HCT116 (cell line): ENCODE measurements around the gene ZNF446. TPM values are rescaled to one million over a fixed set of nuclear protein-coding genes. Genes with fewer than 3 reads are reported as not detected.

Source experiments
- ATAC-seq: fragments of 200-7000 bp; cut with Tn5 transposase; 2 replicates; pipeline ENCODE4 v1.9.1; 2020; ENCODE audit warnings: mild to moderate bottlenecking, moderate library complexity
- BruUV-seq: library from RNA; stranded (reverse); fragments of 400-500 nt; replicated peaks from 2 replicates; lab custom pipeline; 2021; lab: Mats Ljungman, UMichigan
- CTCF ChIA-PET: fragments of 300-600 bp; sonication (Branson Sonifier 250); formaldehyde crosslinking; loops from one replicate; lab custom pipeline; 2021; ENCODE audit warnings: antibody characterized with exemption; lab: Charles Lee
- POLR2A ChIA-PET: fragments of 300-600, 350-600 bp; sonication (Branson Sonifier 250); formaldehyde crosslinking; loops from one replicate; lab custom pipeline; 2021; ENCODE audit warnings: antibody characterized with exemption; lab: Charles Lee
- RAD21 ChIA-PET, 2 experiments: fragments of 300-600 bp; sonication (Branson Sonifier 250); formaldehyde crosslinking; loops; one replicate each; lab custom pipeline; 2023; ENCODE audit warnings: low total read pairs in 2 of 2; ENCODE audit not compliant: uncharacterized antibody in 2 of 2, unreplicated experiment in 2 of 2, low non-redundant PET in 1 of 2; lab: Charles Lee
- DNase-seq: peaks from one replicate; pipeline ENCODE4 v3.0.0-alpha.2; 2010; ENCODE audit warnings: low read depth, low spot score
- H2AFZ ChIP-seq: fragments of 200-600 bp; shearing (Covaris generic), sonication (generic); 2 replicates; pipeline ENCODE4 v1.6.1; 2017; ENCODE audit warnings: low read depth, mixed run types, mixed read lengths, antibody characterized with exemption, low read length; ENCODE audit not compliant: poor library complexity, severe bottlenecking
- H3K27ac ChIP-seq: 2 replicates; pipeline ENCODE4 v1.5.1; 2012; ENCODE audit warnings: low read depth, low read length
- H3K27me3 ChIP-seq: fragments of 200-600 bp; sonication (generic); 2 replicates; pipeline ENCODE4 v1.6.1; 2016; ENCODE audit warnings: mixed run types, low read length, mixed read lengths; ENCODE audit not compliant: insufficient read depth
- H3K36me3 ChIP-seq, 2 experiments: fragments of 200-500 bp in 1 of 2; fragments of 200-600 bp in 1 of 2; sonication (Bioruptor generic) in 1 of 2; sonication (generic) in 1 of 2; 2 replicates each; pipeline versions ENCODE4 v1.5.1 to v1.6.1; 2014 to 2016; ENCODE audit warnings: low read length in 2 of 2, inconsistent platforms in 1 of 2, mixed read lengths in 1 of 2, mixed run types in 1 of 2; ENCODE audit not compliant: insufficient read depth in 2 of 2, control insufficient read depth in 1 of 2
- H3K4me1 ChIP-seq, 2 experiments: fragments of 200-600 bp in 1 of 2; sonication (generic) in 1 of 2; 2 replicates each; pipeline versions ENCODE4 v1.5.1 to v1.6.1; 2012 to 2017; ENCODE audit warnings: low read length in 2 of 2, inconsistent platforms in 1 of 2, mild to moderate bottlenecking in 1 of 2, mixed read lengths in 1 of 2, mixed run types in 1 of 2, moderate library complexity in 1 of 2; ENCODE audit not compliant: insufficient read depth in 2 of 2, control insufficient read depth in 1 of 2
- H3K4me2 ChIP-seq: fragments of 200-600 bp; sonication (generic); 2 replicates; pipeline ENCODE4 v1.6.1; 2017; ENCODE audit warnings: mixed run types, low read length, mixed read lengths
- H3K4me3 ChIP-seq, 2 experiments: fragments of 200-600 bp in 1 of 2; sonication (generic) in 1 of 2; replicated peaks in 1 of 2; 2 replicates each; pipeline ENCODE4 v1.5.1; 2011 to 2016; ENCODE audit warnings: low read length in 2 of 2, control low read depth in 1 of 2, low read depth in 1 of 2, mild to moderate bottlenecking in 1 of 2, mixed read lengths in 1 of 2, mixed run types in 1 of 2
- H3K79me2 ChIP-seq: fragments of 200-600 bp; sonication (generic); 2 replicates; pipeline ENCODE4 v1.6.1; 2017; ENCODE audit warnings: mild to moderate bottlenecking, mixed run types, low read length, moderate library complexity, mixed read lengths; ENCODE audit not compliant: insufficient read depth
- H3K9ac ChIP-seq: fragments of 200-600 bp; sonication (generic); 2 replicates; pipeline ENCODE4 v1.6.1; 2016; ENCODE audit warnings: low read length, mixed read lengths
- H3K9me2 ChIP-seq: fragments of 200-600 bp; sonication (generic), shearing (Covaris generic); 2 replicates; pipeline ENCODE4 v1.6.1; 2017; ENCODE audit warnings: mixed run types, mild to moderate bottlenecking, moderate library complexity; ENCODE audit not compliant: insufficient read depth
- H3K9me3 ChIP-seq, 2 experiments: fragments of 200-500 bp in 1 of 2; fragments of 200-600 bp in 1 of 2; sonication (Bioruptor generic) in 1 of 2; sonication (generic) in 1 of 2; 2 replicates each; pipeline ENCODE4 v1.6.1; 2014 to 2017; ENCODE audit warnings: low read length in 2 of 2, mixed read lengths in 2 of 2, inconsistent platforms in 1 of 2, low read depth in 1 of 2, mild to moderate bottlenecking in 1 of 2, mixed run types in 1 of 2, moderate library complexity in 1 of 2; ENCODE audit not compliant: control insufficient read depth in 1 of 2, insufficient read depth in 1 of 2
- H4K20me1 ChIP-seq: fragments of 200-600 bp; sonication (generic), shearing (Covaris generic); 2 replicates; pipeline ENCODE4 v1.6.1; 2017; ENCODE audit warnings: mixed run types, mild to moderate bottlenecking, moderate library complexity; ENCODE audit not compliant: insufficient read depth
- ATF3 ChIP-seq: IDR thresholded peaks from 2 replicates; pipeline ENCODE4 v1.6.1; 2012
- CBX3 ChIP-seq: IDR thresholded peaks from 2 replicates; pipeline ENCODE4 v1.6.1; 2012; ENCODE audit warnings: low read depth
- CEBPB ChIP-seq: IDR thresholded peaks from 2 replicates; pipeline ENCODE4 v1.6.1; 2012; ENCODE audit warnings: low read depth
- CTCF ChIP-seq, 3 experiments: fragments of 200-600 bp in 1 of 3; sonication (generic) in 1 of 3; IDR thresholded peaks in 2 of 3; conservative IDR thresholded peaks in 1 of 3; 2 replicates each; pipeline ENCODE4 v1.5.1; 2012 to 2017; ENCODE audit warnings: low read depth in 2 of 3, low read length in 2 of 3, antibody characterized with exemption in 1 of 3, borderline replicate concordance in 1 of 3, control low read depth in 1 of 3, mild to moderate bottlenecking in 1 of 3, mixed read lengths in 1 of 3, mixed run types in 1 of 3, moderate library complexity in 1 of 3; ENCODE audit not compliant: insufficient read depth in 1 of 3
- EGR1 ChIP-seq: IDR thresholded peaks from 2 replicates; pipeline ENCODE4 v1.6.1; 2012; ENCODE audit warnings: low read depth
- EZH2 ChIP-seq: fragments of 200-600 bp; sonication (generic); IDR thresholded peaks from 2 replicates; pipeline ENCODE4 v1.6.1; 2017; ENCODE audit warnings: antibody characterized with exemption, mixed run types
- EZH2phosphoT487 ChIP-seq: fragments of 200-600 bp; IDR thresholded peaks from 2 replicates; pipeline ENCODE4 v1.6.1; 2018; ENCODE audit warnings: antibody characterized with exemption, borderline replicate concordance
- FOSL1 ChIP-seq: IDR thresholded peaks from 2 replicates; pipeline ENCODE4 v1.6.1; 2012; ENCODE audit warnings: low read depth
- JUND ChIP-seq: IDR thresholded peaks from 2 replicates; pipeline ENCODE4 v1.6.1; 2012
- RAD21 ChIP-seq: IDR thresholded peaks from 2 replicates; pipeline ENCODE4 v1.6.1; 2012; ENCODE audit warnings: low read depth, mild to moderate bottlenecking
- REST ChIP-seq: IDR thresholded peaks from 2 replicates; pipeline ENCODE4 v1.6.1; 2012; ENCODE audit warnings: low read depth
- SIN3A ChIP-seq: IDR thresholded peaks from 2 replicates; pipeline ENCODE4 v1.6.1; 2012; ENCODE audit warnings: low read depth
- SP1 ChIP-seq: IDR thresholded peaks from 2 replicates; pipeline ENCODE4 v1.6.1; 2012; ENCODE audit warnings: low read depth
- SRF ChIP-seq: IDR thresholded peaks from 2 replicates; pipeline ENCODE4 v1.6.1; 2012; ENCODE audit warnings: low read depth
- YY1 ChIP-seq: IDR thresholded peaks from 2 replicates; pipeline ENCODE4 v1.6.1; 2011; ENCODE audit warnings: low read length, low read depth, moderate library complexity, mild to moderate bottlenecking; ENCODE audit not compliant: insufficient replicate concordance; ENCODE audit errors: extremely low read depth
- ZBTB33 ChIP-seq: IDR thresholded peaks from 2 replicates; pipeline ENCODE4 v1.6.1; 2011; ENCODE audit warnings: mild to moderate bottlenecking, low read length, moderate library complexity; ENCODE audit not compliant: insufficient replicate concordance; ENCODE audit errors: extremely low read depth
- ZFX ChIP-seq: fragments of 450-650 bp; IDR thresholded peaks from 2 replicates; pipeline ENCODE4 v1.6.1; 2017
- ZNF274 ChIP-seq: fragments of 200-500 bp; sonication (Bioruptor generic); IDR thresholded peaks from 2 replicates; pipeline ENCODE4 v1.6.1; 2014; ENCODE audit warnings: mild to moderate bottlenecking, low read depth, low read length, inconsistent platforms
- intact Hi-C: fragments of 100-400 bp; cut with micrococcal nuclease; formaldehyde crosslinking; loops from 2 replicates; pipeline ENCODE4 v1.10.0; 2022
- total RNA-seq: library from RNA; stranded (reverse); gene quantifications from one replicate; pipeline ENCODE4 v1.2.1, GENCODE V29; 2021; ENCODE audit not compliant: unreplicated experiment

The ZNF446 gene
- total RNA-seq, 1 experiment from 2014 or later: 6.5 TPM

GRCh38 chr19:58499021-58499927 lies 23.1 kb downstream of the ZNF446 start:
- Histone ChIP-seq H2AFZ (peak overlapping the region; percentile 10), H3K4me2 (peak overlapping the region; percentile 88), H3K4me3 (peak overlapping the region; percentile 62 to 83), H3K9me3 (no peaks in the 10 kb centered on the region), H3K27ac (peak overlapping the region; percentile 82), H3K79me2 (peaks cover 17% of the 10 kb centered on the region), H3K9me2 (no peaks in the 10 kb centered on the region), H4K20me1 (no peaks in the 10 kb centered on the region), H3K36me3 (no peaks in the 10 kb centered on the region), H3K4me1 (peaks cover 10 to 22% of the 10 kb centered on the region in 2 experiments; a peak in 3 of 4 replicates), H3K9ac (peak overlapping the region; percentile 86), H3K27me3 (no peaks in the 10 kb centered on the region)
- DNase-seq (peak; percentile 98), ATAC-seq (peak; percentile 96)
- POLR2A ChIA-PET: interaction anchor here (1.1 to 1.5 kb wide), 3 partner anchors 15 to 22 kb away, joined by 3 to 7 read pairs (median 3); partner anchors contain the start of gene ZBTB45
- CTCF ChIA-PET: interaction anchor here (1.8 to 1.9 kb wide), 2 partner anchors 15 to 21 kb away, joined by 3 to 6 read pairs; partner anchors contain the start of gene ZBTB45
- BruUV-seq: no TSS peak
- intact Hi-C loops: no loop called here
- RAD21 ChIA-PET: no interaction called here
- TF ChIP-seq RAD21 (no peak), SP1 (peak; percentile 85), CEBPB (no peak), EGR1 (no peak), SIN3A (no peak), CBX3 (peak; percentile 84; the same call in 1 of the 2 replicates), EZH2 (no peak), EZH2phosphoT487 (no peak), YY1 (peak; percentile 77), ATF3 (no peak), ZBTB33 (peak; percentile 74), JUND (no peak), SRF (peak; percentile 77; the same call in 1 of the 2 replicates), FOSL1 (no peak), CTCF (IDR thresholded peaks at IDR 0.05 in 2 of 3, conservative IDR thresholded peaks at IDR 0.05 in 1 of 3; ENCODE audit: borderline replicate concordance in 1 of 3, insufficient read depth in 1 of 3, low read depth in 2 of 3, low read length in 2 of 3) (peak in 1 of 3 experiments; percentile 25; a peak in 1 of 6 replicates), REST (no peak), ZFX (no peak), ZNF274 (no peak)
